ENCODE results near the gene CD40. TPM values are rescaled to one million over a fixed set of nuclear protein-coding genes. Genes with fewer than 3 reads are reported as not detected.
A peak's percentile ranks its signal among the peaks of the same experiment; 100 is the strongest.

CD40 gene
- total and polyA plus RNA-seq, 10 of the 15 experiments (the other 5 are each of a cell fraction or from before 2014, with no cell fraction given) = 40.8 to 193 (median 89.5) TPM

- no peak for TF ChIP-seq IRF5 (IDR thresholded peaks at IDR 0.05; ENCODE audit: borderline replicate concordance)
- TF ChIP-seq TARDBP (IDR thresholded peaks at IDR 0.05; ENCODE audit: borderline replicate concordance) = no peak; the same call in 1 of the 2 replicates
- TF ChIP-seq NRF1 (conservative IDR thresholded peaks at IDR 0.05; ENCODE audit: low read depth, low read length) = peak; percentile 64
- TF ChIP-seq KLF5 (IDR thresholded peaks at IDR 0.05; ENCODE audit: partially characterized antibody) = peak; percentile 93
- no peak for TF ChIP-seq CHD4 (IDR thresholded peaks at IDR 0.05)
- peak; percentile 92 for TF ChIP-seq DPF2 (IDR thresholded peaks at IDR 0.05)
- TF ChIP-seq E4F1 (IDR thresholded peaks at IDR 0.05; ENCODE audit: borderline replicate concordance, partially characterized antibody) = peak; percentile 100
- no peak for TF ChIP-seq NBN (IDR thresholded peaks at IDR 0.05)
- peak; percentile 31; the same call in 1 of the 2 replicates for TF ChIP-seq SPI1 (IDR thresholded peaks at IDR 0.05; ENCODE audit: borderline replicate concordance, insufficient read depth, low read depth, low read length)
- TF ChIP-seq CBFB (IDR thresholded peaks at IDR 0.05; ENCODE audit: low read depth) = no peak
- no peak for TF ChIP-seq ZBTB33 (IDR thresholded peaks at IDR 0.05)
- TF ChIP-seq ZBTB40 (IDR thresholded peaks at IDR 0.05; ENCODE audit: borderline replicate concordance) = peak; percentile 47; the same call in 1 of the 2 replicates
- no peak for TF ChIP-seq NFYA (IDR thresholded peaks at IDR 0.05; ENCODE audit: borderline replicate concordance, low read depth, low read length)
- TF ChIP-seq ELK1 (IDR thresholded peaks at IDR 0.05; ENCODE audit: low read depth, low read length) = 0 out of 2 replicates have a peak, but pooled peaks have one; percentile 11
Measured at GRCh38 chr20:46089417-46090388, 28.4 kb upstream of the CD40 start, which contains the start of gene NCOA5 (continued).

Measured in GM12878 (cell line).